ENCODE data around the gene EPB41L4A. TPM values are rescaled to one million over a fixed set of nuclear protein-coding genes. Genes with fewer than 3 reads are reported as not detected.

EPB41L4A gene
- total RNA-seq, 1 donor from 2014 or later, result 11.1 TPM

GRCh38 chr5:112258571-112258970 lies 160.5 kb downstream of the EPB41L4A start:
- TF ChIP-seq EZH2 (IDR thresholded peaks at IDR 0.05; ENCODE audit: insufficient read depth, low read length) (no peak), CTCF (IDR thresholded peaks at IDR 0.05; ENCODE audit: insufficient read depth, low read depth, low read length) (no peak)
- H3K36me3 Mint-ChIP-seq (ENCODE audit: low read depth, unreplicated experiment), result no peaks in the 10 kb centered on the region
- no peak for DNase-seq (ENCODE audit: low read depth)

GRCh38 chr5:112257976-112258375 lies 161.1 kb downstream of the EPB41L4A start:
- no peak overlapping the region for H3K4me3 ChIP-seq (ENCODE audit: insufficient read depth, low read depth, low read length)
- no peak overlapping the region for H3K9ac ChIP-seq (ENCODE audit: low read length)
- Mint-ChIP-seq H3K9me3 (ENCODE audit: unreplicated experiment) (no peaks in the 10 kb centered on the region), H3K27ac (ENCODE audit: unreplicated experiment) (no peak overlapping the region), H3K36me3 (ENCODE audit: low read depth, unreplicated experiment) (no peaks in the 10 kb centered on the region), H3K4me1 (ENCODE audit: low read depth, unreplicated experiment) (no peaks in the 10 kb centered on the region), H3K27me3 (ENCODE audit: low read depth, unreplicated experiment) (no peaks in the 10 kb centered on the region), H3K4me3 (ENCODE audit: unreplicated experiment) (no peak overlapping the region)
- no peaks in the 10 kb centered on the region for H3K79me2 ChIP-seq (ENCODE audit: insufficient read depth, low read length)
- no peak overlapping the region for H3K27ac ChIP-seq (ENCODE audit: low read depth, low read length)
- no peaks in the 10 kb centered on the region for H3K4me1 ChIP-seq (ENCODE audit: insufficient read depth, low read length)
- TF ChIP-seq CTCF (IDR thresholded peaks at IDR 0.05; ENCODE audit: insufficient read depth, low read depth, low read length) (no peak), EZH2 (IDR thresholded peaks at IDR 0.05; ENCODE audit: insufficient read depth, low read length) (no peak)
- DNase-seq (ENCODE audit: low read depth) (no peak), FAIRE-seq (no peak)
- no peak overlapping the region for H3K4me2 ChIP-seq (ENCODE audit: low read length)
- H3K36me3 ChIP-seq (ENCODE audit: insufficient read depth, low read length), result no peaks in the 10 kb centered on the region
- no peaks in the 10 kb centered on the region for H4K20me1 ChIP-seq (ENCODE audit: insufficient read depth, low read length)
- H2AFZ ChIP-seq (ENCODE audit: low read depth, low read length), result no peak overlapping the region
- H3K9me3 ChIP-seq (ENCODE audit: insufficient read depth, low read depth, low read length), result no peaks in the 10 kb centered on the region
- H3K27me3 ChIP-seq (ENCODE audit: insufficient read depth, low read length), result no peaks in the 10 kb centered on the region

More at GRCh38 chr5:112258571-112258970, 160.5 kb downstream of the EPB41L4A start:
- Histone ChIP-seq H3K9me3 (ENCODE audit: insufficient read depth, low read depth, low read length) (no peaks in the 10 kb centered on the region), H3K36me3 (ENCODE audit: insufficient read depth, low read length) (no peaks in the 10 kb centered on the region), H3K27me3 (ENCODE audit: insufficient read depth, low read length) (no peaks in the 10 kb centered on the region), H4K20me1 (ENCODE audit: insufficient read depth, low read length) (no peaks in the 10 kb centered on the region), H3K4me2 (ENCODE audit: low read length) (no peak overlapping the region), H3K27ac (ENCODE audit: low read depth, low read length) (no peak overlapping the region), H3K9ac (ENCODE audit: low read length) (no peak overlapping the region), H3K79me2 (ENCODE audit: insufficient read depth, low read length) (no peaks in the 10 kb centered on the region), H3K4me1 (ENCODE audit: insufficient read depth, low read length) (no peaks in the 10 kb centered on the region), H3K4me3 (ENCODE audit: insufficient read depth, low read depth, low read length) (no peak overlapping the region), H2AFZ (ENCODE audit: low read depth, low read length) (no peak overlapping the region)
- no peak overlapping the region for H3K4me3 Mint-ChIP-seq (ENCODE audit: unreplicated experiment)
- no peak overlapping the region for H3K27ac Mint-ChIP-seq (ENCODE audit: unreplicated experiment)
- FAIRE-seq, result no peak
- no peaks in the 10 kb centered on the region for H3K9me3 Mint-ChIP-seq (ENCODE audit: unreplicated experiment)
- H3K27me3 Mint-ChIP-seq (ENCODE audit: low read depth, unreplicated experiment), result no peaks in the 10 kb centered on the region
- no peaks in the 10 kb centered on the region for H3K4me1 Mint-ChIP-seq (ENCODE audit: low read depth, unreplicated experiment)

GRCh38 chr5:112257005-112257404 lies 162.1 kb downstream of the EPB41L4A start:
- no peaks in the 10 kb centered on the region for H3K9me3 ChIP-seq (ENCODE audit: insufficient read depth, low read depth, low read length)
- no peaks in the 10 kb centered on the region for H3K36me3 ChIP-seq (ENCODE audit: insufficient read depth, low read length)
- no peaks in the 10 kb centered on the region for H3K4me1 Mint-ChIP-seq (ENCODE audit: low read depth, unreplicated experiment)
- no peak overlapping the region for H2AFZ ChIP-seq (ENCODE audit: low read depth, low read length)
- no peaks in the 10 kb centered on the region for H3K36me3 Mint-ChIP-seq (ENCODE audit: low read depth, unreplicated experiment)
- H4K20me1 ChIP-seq (ENCODE audit: insufficient read depth, low read length), result no peaks in the 10 kb centered on the region
- no peak overlapping the region for H3K4me3 Mint-ChIP-seq (ENCODE audit: unreplicated experiment)
- no peaks in the 10 kb centered on the region for H3K9me3 Mint-ChIP-seq (ENCODE audit: unreplicated experiment)
- H3K27ac ChIP-seq (ENCODE audit: low read depth, low read length), result no peak overlapping the region
- FAIRE-seq (no peak), DNase-seq (ENCODE audit: low read depth) (no peak)
- H3K27me3 ChIP-seq (ENCODE audit: insufficient read depth, low read length), result no peaks in the 10 kb centered on the region
- H3K27me3 Mint-ChIP-seq (ENCODE audit: low read depth, unreplicated experiment), result no peaks in the 10 kb centered on the region
- H3K4me2 ChIP-seq (ENCODE audit: low read length), result no peak overlapping the region
- H3K9ac ChIP-seq (ENCODE audit: low read length), result no peak overlapping the region
- no peak overlapping the region for H3K4me3 ChIP-seq (ENCODE audit: insufficient read depth, low read depth, low read length)
- no peak overlapping the region for H3K27ac Mint-ChIP-seq (ENCODE audit: unreplicated experiment)
- H3K4me1 ChIP-seq (ENCODE audit: insufficient read depth, low read length), result no peaks in the 10 kb centered on the region
- TF ChIP-seq EZH2 (IDR thresholded peaks at IDR 0.05; ENCODE audit: insufficient read depth, low read length), result no peak
- no peak for TF ChIP-seq CTCF (IDR thresholded peaks at IDR 0.05; ENCODE audit: insufficient read depth, low read depth, low read length)
- H3K79me2 ChIP-seq (ENCODE audit: insufficient read depth, low read length), result no peaks in the 10 kb centered on the region
